ENCODE measurements around the gene MOK. TPM values are rescaled to one million over a fixed set of nuclear protein-coding genes. Genes with fewer than 3 reads are reported as not detected.

The MOK gene
- polyA plus RNA-seq, 4 donors = 25.1 to 29.6 (median 27.2) TPM

DNA sequence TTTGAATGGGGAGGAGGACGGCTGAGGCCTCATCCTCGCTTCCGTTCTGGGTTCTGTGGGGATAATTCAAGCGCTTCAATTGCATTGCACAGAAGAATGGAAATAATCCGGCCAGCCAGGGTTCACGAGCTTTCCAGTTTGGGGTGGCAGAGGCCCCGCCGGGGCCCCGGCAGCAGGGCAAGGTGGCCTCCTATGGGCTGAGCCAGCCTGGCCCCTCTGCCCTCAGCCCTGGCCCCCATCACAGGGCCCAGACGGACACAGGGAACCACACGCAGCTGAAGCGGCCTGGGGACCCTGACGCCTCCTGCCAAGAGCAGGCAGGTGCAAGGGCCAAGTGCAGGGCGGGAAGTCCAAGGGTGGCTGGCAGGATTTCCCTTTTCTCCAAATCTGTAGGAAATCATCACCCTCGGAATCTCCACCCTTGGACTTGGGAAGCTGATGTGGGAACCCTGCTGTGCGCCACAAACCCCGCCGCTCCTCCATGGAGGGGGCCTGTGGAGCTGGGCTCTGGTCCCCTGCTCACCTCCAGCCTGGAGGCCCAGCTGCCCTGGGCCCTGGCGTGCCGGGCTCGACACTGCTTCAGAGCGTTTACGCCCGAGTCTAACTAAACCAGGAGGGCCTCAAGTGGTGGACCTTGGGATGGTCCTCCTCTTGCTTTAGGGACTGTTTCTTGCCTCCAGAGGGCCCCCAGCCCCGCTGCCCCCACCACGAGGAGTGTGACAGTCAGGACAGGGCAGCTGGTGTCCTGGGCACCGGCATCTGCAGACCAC is 78.4 kb downstream of the MOK start:
- no peak for DNase-seq (ENCODE audit: low read depth in 4 of 4, low spot score in 3 of 4)

DNA sequence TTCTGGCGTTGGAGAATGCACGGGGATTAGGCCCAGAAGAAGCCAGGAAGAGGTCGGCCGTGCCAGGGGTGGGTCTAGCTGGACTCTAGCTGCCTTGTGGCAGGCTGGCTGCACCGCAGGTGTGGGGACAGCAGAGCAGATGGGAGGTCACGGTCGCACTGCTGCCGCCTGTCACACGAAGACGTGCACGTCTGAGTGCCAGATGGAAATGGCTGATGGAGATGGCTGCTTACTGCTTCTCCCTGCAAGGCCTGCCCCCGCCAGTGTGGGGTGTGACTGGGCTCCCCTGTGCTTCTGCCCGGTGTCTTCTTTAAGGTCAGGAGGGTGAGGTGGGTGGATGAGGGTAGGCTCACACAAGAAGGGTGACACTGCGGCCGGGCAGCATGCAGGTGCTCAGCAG is 79.0 kb downstream of the MOK start:
- DNase-seq (ENCODE audit: low read depth in 4 of 4, low spot score in 3 of 4) = no peak

DNA sequence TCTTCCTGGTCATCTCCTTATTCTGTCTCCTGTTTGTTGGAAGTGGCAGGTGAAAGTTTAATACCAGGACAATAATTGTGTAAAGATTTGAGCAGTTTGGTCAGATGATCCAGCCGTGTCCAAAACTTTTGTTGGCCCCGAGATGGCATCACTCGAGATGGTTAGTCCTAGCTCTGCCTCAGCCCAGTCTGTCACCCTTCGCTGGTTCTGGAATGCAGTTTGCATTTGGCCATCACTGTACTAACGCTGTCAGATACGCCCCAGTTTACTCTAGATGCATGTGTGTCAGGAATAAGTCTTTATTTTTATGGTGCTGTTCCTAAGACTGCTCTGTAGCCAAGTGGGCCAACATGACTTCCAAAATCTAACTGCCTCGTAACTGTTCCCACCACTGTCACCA is 79.6 kb downstream of the MOK start:
- no peak for DNase-seq (ENCODE audit: low read depth in 4 of 4, low spot score in 3 of 4)

DNA sequence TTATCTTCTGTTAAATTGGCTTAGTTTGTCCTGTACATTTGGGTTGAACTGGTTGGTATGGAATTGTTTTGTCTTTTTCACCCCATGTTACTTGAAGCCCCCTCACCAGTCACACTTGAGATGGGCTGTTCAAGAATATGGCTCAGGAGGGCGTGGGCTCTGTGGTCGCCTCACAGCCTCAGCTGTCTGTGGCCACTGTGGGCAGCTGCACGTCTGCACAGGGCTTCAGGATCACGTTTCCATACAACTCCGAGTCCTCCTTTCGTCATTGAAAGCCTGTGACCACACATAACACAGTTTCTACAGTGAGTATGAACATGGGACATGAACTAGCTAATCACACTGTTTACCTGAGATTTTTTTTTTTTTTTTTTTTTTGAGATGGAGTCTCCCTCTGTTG is 81.3 kb downstream of the MOK start:
- DNase-seq (ENCODE audit: low read depth in 4 of 4, low spot score in 3 of 4) = no peak

- no peak for DNase-seq (ENCODE audit: low read depth in 4 of 4, low spot score in 3 of 4)
Measured at GRCh38 chr14:102222751-102223150, 82.2 kb downstream of the MOK start.

DNA sequence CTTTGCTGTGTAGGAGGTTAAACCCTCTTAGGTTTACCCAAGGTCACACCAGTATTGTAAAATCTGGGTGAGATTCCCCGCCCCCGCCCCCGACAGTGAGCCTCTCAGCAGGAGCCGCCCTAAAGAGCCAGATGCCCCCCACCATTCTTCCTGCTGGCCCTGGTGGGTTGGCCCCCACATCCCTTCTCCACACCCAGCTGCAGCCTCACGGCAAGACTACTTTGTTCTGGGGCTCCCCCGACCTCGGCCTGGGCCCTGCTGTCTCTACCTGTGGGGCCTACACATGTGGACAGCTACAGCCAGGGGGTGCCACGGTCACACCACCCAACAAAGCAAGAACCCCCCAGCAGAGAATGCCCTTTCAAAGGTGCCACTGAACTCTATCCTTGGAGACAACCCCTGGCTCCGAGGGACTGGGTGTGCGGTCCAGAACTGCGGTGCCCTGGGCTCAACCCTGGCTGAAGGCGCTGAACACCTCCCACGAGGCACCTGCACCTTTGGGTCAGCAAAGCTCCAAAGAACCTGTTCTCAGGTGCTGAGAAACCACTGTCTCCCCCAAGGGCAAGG is 82.9 kb downstream of the MOK start:
- no peak for DNase-seq (ENCODE audit: low read depth in 4 of 4, low spot score in 3 of 4)

- no peak for DNase-seq (ENCODE audit: low read depth in 4 of 4, low spot score in 3 of 4)
Measured at GRCh38 chr14:102221026-102221425, 83.9 kb downstream of the MOK start.

- DNase-seq (ENCODE audit: low read depth in 4 of 4, low spot score in 3 of 4) = no peak
Measured at GRCh38 chr14:102220031-102220430, 84.9 kb downstream of the MOK start.

GRCh38 chr14:102219316-102219715 is 85.6 kb downstream of the MOK start:
- no peak for DNase-seq (ENCODE audit: low read depth in 4 of 4, low spot score in 3 of 4)

- no peak for DNase-seq (ENCODE audit: low read depth in 4 of 4, low spot score in 3 of 4)
Measured at GRCh38 chr14:102218688-102219087, 86.3 kb downstream of the MOK start.

DNA sequence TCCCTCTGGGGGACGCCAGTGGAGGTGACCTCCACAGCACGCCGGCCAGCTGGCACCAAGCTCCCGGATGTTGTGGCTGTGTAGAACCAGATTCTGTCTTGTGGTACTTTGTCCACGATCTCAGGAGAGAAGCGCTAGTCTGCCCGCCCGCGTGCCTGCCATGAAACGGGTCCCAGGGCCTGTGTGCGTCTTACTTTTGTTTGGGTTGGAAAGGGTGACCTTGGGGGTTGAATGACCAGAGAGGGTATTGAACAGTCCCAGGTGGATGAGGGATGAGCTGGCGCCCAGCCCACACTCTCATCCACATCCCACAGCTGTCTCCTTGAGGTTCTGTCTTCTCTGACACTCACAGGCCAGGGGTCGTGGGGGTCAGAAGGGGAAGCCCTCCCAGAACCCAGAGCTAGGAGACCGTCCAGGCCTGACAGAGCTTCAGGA is 87.0 kb downstream of the MOK start:
- no peak for DNase-seq (ENCODE audit: low read depth in 4 of 4, low spot score in 3 of 4)

GRCh38 chr14:102217399-102217798 is 87.6 kb downstream of the MOK start:
- no peak for DNase-seq (ENCODE audit: low read depth in 4 of 4, low spot score in 3 of 4)

- no peak for DNase-seq (ENCODE audit: low read depth in 4 of 4, low spot score in 3 of 4)
Measured at GRCh38 chr14:102215576-102216250, 89.3 kb downstream of the MOK start.

- DNase-seq (ENCODE audit: low read depth in 4 of 4, low spot score in 3 of 4) = no peak
Measured at GRCh38 chr14:102215071-102215470, 89.9 kb downstream of the MOK start.

DNA sequence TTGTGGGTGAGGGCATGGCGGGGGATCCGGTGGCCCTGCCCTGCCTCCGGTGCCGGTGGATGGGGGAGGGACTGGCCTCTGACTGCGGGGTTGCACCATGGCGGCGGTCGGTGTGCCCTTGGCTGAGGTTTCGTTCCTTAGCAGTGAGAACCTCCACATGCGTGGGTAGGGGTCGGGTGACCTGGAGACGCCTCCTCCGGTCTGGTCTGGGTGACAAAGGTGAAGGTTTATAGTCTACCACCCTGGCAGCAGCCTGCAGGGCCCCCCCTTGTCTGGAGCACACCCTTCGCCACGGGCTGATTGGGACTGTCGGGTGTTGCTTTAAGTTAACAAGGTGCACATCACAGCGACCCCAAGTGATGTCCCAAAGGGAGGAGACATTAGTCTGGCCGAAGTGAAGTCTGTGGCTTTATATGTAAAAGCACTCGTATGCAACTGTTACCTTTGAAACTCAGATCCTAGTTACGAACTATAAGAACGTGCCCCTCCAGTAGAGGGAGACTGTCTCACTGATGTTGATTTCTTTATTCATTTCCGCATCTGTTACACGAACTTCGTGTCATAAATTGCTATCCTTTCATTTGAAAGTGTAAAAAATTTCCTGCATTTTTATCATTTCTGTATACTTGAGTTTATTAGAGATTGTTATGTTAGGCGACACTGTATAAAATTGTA is 90.8 kb downstream of the MOK start:
- DNase-seq (ENCODE audit: low read depth in 4 of 4, low spot score in 3 of 4) = no peak

GRCh38 chr14:102213470-102213869 is 91.5 kb downstream of the MOK start:
- DNase-seq (ENCODE audit: low read depth in 4 of 4, low spot score in 3 of 4) = no peak

DNA sequence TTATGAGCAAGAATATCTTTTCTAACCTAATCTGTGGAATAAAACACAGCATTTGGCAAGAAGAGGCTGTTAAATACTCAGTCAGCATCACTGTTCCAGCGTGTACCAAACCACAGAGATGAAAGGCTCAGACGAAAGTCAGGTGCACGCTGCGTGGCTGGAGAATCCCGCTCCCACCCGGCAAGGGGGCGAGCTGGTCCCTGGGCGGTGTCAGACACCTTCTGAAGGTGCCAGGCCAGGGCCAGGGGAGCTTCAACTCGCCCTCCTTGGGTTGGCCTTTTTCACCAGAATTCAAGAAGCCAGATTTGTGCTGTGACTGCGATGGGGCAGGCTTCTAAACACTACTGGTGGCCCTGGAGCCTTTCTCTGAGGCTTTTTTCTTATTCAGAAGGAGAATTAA is 92.1 kb downstream of the MOK start:
- DNase-seq (ENCODE audit: low read depth in 4 of 4, low spot score in 3 of 4) = no peak

DNA sequence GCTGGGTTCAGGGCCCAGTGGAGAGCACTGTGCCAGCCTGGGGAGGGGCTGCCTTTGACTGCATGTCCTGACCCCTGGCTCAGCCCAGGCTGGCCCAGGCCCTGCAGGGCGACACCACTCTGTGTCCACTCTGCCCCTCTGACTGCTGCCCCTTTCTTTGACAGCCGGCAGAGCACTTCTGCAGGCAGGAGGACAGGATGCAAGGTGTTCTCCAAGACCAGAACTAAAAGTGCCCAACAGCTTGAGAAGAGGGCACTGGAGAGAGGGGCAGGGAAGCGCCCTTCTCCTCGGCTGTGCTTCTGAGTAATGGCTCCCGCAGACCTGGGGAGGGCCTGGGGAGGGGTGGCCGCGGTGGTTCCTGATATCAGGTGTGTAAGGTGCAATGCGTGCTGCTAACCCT is 92.6 kb downstream of the MOK start:
- no peak for DNase-seq (ENCODE audit: low read depth in 4 of 4, low spot score in 3 of 4)

- no peak for DNase-seq (ENCODE audit: low read depth in 4 of 4, low spot score in 3 of 4)
Measured at GRCh38 chr14:102211240-102211639, 93.7 kb downstream of the MOK start.

GRCh38 chr14:102210421-102211042 is 94.4 kb downstream of the MOK start:
- DNase-seq (ENCODE audit: low read depth in 4 of 4, low spot score in 3 of 4) = no peak

Measured in right renal pelvis (tissue), 4 donors.